IPS-15b (cell line): ENCODE data around the gene NLK.

Source experiments
- H3K27me3 ChIP-seq: one replicate; pipeline ENCODE4 v1.6.1; 2013; ENCODE audit warnings: low read length; ENCODE audit not compliant: control insufficient read depth, insufficient read depth
- H3K36me3 ChIP-seq: one replicate; pipeline ENCODE4 v1.6.1; 2013; ENCODE audit warnings: low read length; ENCODE audit not compliant: control insufficient read depth, insufficient read depth
- H3K4me1 ChIP-seq: one replicate; pipeline ENCODE4 v1.6.1; 2013; ENCODE audit warnings: mild to moderate bottlenecking, low read length; ENCODE audit not compliant: control insufficient read depth, insufficient read depth
- H3K4me3 ChIP-seq: one replicate; pipeline ENCODE4 v1.5.1; 2013; ENCODE audit warnings: low read depth, low read length
- H3K9ac ChIP-seq: one replicate; pipeline ENCODE4 v1.6.1; 2013; ENCODE audit warnings: low read depth, mild to moderate bottlenecking, low read length
- H3K9me3 ChIP-seq: one replicate; pipeline ENCODE4 v1.6.1; 2013; ENCODE audit warnings: mild to moderate bottlenecking, low read length; ENCODE audit not compliant: control insufficient read depth, insufficient read depth

The NLK gene

GRCh38 chr17:28120766-28121165 lies 78.3 kb downstream of the NLK start:
- H3K4me1 ChIP-seq: peaks cover 8% of the 10 kb centered on the region
- no peaks in the 10 kb centered on the region for H3K9me3 ChIP-seq
- H3K36me3 ChIP-seq: no peaks in the 10 kb centered on the region
- H3K9ac ChIP-seq: no peak overlapping the region
- H3K27me3 ChIP-seq: no peaks in the 10 kb centered on the region
- H3K4me3 ChIP-seq: no peak overlapping the region

GRCh38 chr17:28124962-28125361 lies 82.5 kb downstream of the NLK start:
- Histone ChIP-seq H3K9me3 (no peaks in the 10 kb centered on the region), H3K27me3 (no peaks in the 10 kb centered on the region), H3K9ac (no peak overlapping the region), H3K4me3 (no peak overlapping the region), H3K36me3 (no peaks in the 10 kb centered on the region), H3K4me1 (no peaks in the 10 kb centered on the region)

GRCh38 chr17:28125526-28126378 lies 83.3 kb downstream of the NLK start:
- Histone ChIP-seq H3K27me3 (no peaks in the 10 kb centered on the region), H3K4me3 (no peak overlapping the region), H3K36me3 (no peaks in the 10 kb centered on the region), H3K9me3 (no peaks in the 10 kb centered on the region), H3K4me1 (no peaks in the 10 kb centered on the region), H3K9ac (no peak overlapping the region)

- H3K4me1 ChIP-seq: no peaks in the 10 kb centered on the region
- no peaks in the 10 kb centered on the region for H3K36me3 ChIP-seq
- H3K27me3 ChIP-seq: no peaks in the 10 kb centered on the region
- H3K9ac ChIP-seq: no peak overlapping the region
- H3K9me3 ChIP-seq: no peaks in the 10 kb centered on the region
- H3K4me3 ChIP-seq: no peak overlapping the region
Observed at GRCh38 chr17:28127196-28127595, 84.7 kb downstream of the NLK start.

GRCh38 chr17:28128779-28129178 lies 86.3 kb downstream of the NLK start:
- no peak overlapping the region for H3K9ac ChIP-seq
- H3K4me3 ChIP-seq: no peak overlapping the region
- H3K9me3 ChIP-seq: no peaks in the 10 kb centered on the region
- no peaks in the 10 kb centered on the region for H3K27me3 ChIP-seq
- no peaks in the 10 kb centered on the region for H3K36me3 ChIP-seq
- no peaks in the 10 kb centered on the region for H3K4me1 ChIP-seq

- Histone ChIP-seq H3K4me3 (no peak overlapping the region), H3K36me3 (no peaks in the 10 kb centered on the region), H3K9me3 (no peaks in the 10 kb centered on the region), H3K9ac (no peak overlapping the region), H3K4me1 (no peaks in the 10 kb centered on the region), H3K27me3 (no peaks in the 10 kb centered on the region)
Observed at GRCh38 chr17:28130472-28130871, 88.0 kb downstream of the NLK start.

- no peaks in the 10 kb centered on the region for H3K4me1 ChIP-seq
- H3K4me3 ChIP-seq: no peak overlapping the region
- no peak overlapping the region for H3K9ac ChIP-seq
- no peaks in the 10 kb centered on the region for H3K27me3 ChIP-seq
- no peaks in the 10 kb centered on the region for H3K9me3 ChIP-seq
- no peaks in the 10 kb centered on the region for H3K36me3 ChIP-seq
Observed at GRCh38 chr17:28131599-28131998, 89.1 kb downstream of the NLK start.

GRCh38 chr17:28133562-28133970 lies 91.1 kb downstream of the NLK start:
- Histone ChIP-seq H3K36me3 (no peaks in the 10 kb centered on the region), H3K4me1 (no peaks in the 10 kb centered on the region), H3K9ac (no peak overlapping the region)

GRCh38 chr17:28136923-28137322 lies 94.4 kb downstream of the NLK start:
- no peaks in the 10 kb centered on the region for H3K27me3 ChIP-seq
- H3K9ac ChIP-seq: no peak overlapping the region
- H3K4me3 ChIP-seq: no peak overlapping the region
- H3K4me1 ChIP-seq: no peaks in the 10 kb centered on the region
- no peaks in the 10 kb centered on the region for H3K36me3 ChIP-seq
- no peaks in the 10 kb centered on the region for H3K9me3 ChIP-seq

More at GRCh38 chr17:28133562-28133970, 91.1 kb downstream of the NLK start:
- no peaks in the 10 kb centered on the region for H3K9me3 ChIP-seq
- H3K4me3 ChIP-seq: no peak overlapping the region
- no peaks in the 10 kb centered on the region for H3K27me3 ChIP-seq

GRCh38 chr17:28139822-28140221 lies 97.3 kb downstream of the NLK start:
- Histone ChIP-seq H3K27me3 (no peaks in the 10 kb centered on the region), H3K9me3 (no peaks in the 10 kb centered on the region), H3K4me1 (no peaks in the 10 kb centered on the region), H3K4me3 (no peak overlapping the region), H3K36me3 (no peaks in the 10 kb centered on the region), H3K9ac (no peak overlapping the region)

- Histone ChIP-seq H3K9ac (no peak overlapping the region), H3K9me3 (no peaks in the 10 kb centered on the region), H3K4me1 (no peaks in the 10 kb centered on the region), H3K36me3 (no peaks in the 10 kb centered on the region), H3K4me3 (no peak overlapping the region), H3K27me3 (no peaks in the 10 kb centered on the region)
Observed at GRCh38 chr17:28141313-28141712, 98.8 kb downstream of the NLK start.

GRCh38 chr17:28141773-28142172 lies 99.3 kb downstream of the NLK start:
- H3K4me1 ChIP-seq: no peaks in the 10 kb centered on the region
- no peaks in the 10 kb centered on the region for H3K27me3 ChIP-seq
- H3K9me3 ChIP-seq: no peaks in the 10 kb centered on the region
- no peak overlapping the region for H3K4me3 ChIP-seq
- H3K9ac ChIP-seq: no peak overlapping the region
- H3K36me3 ChIP-seq: no peaks in the 10 kb centered on the region
